Heart left ventricle (tissue), 16 donors: ENCODE measurements around the gene GALNT5. TPM values are rescaled to one million over a fixed set of nuclear protein-coding genes. Genes with fewer than 3 reads are reported as not detected.

Experiments
- ATAC-seq, 4 donors: fragments of 200-7000 bp; cut with Tn5 transposase; one replicate each; pipeline ENCODE4 v1.9.1; 2020 to 2022; ENCODE audit warnings: moderate library complexity in 4 of 4, mild to moderate bottlenecking in 3 of 4, moderate number of reproducible peaks in 1 of 4
- DNase-seq, 5 donors: peaks; one replicate each; pipeline ENCODE4 v3.0.0-alpha.2; 2020
- H3K27ac ChIP-seq, 12 donors: fragments of 200-600 bp; sonication (generic) in 4 of 12; one replicate each; pipeline versions ENCODE4 v1.5.0 to v1.8.0; 2016 to 2022; ENCODE audit warnings: mild to moderate bottlenecking in 2 of 12
- H3K27me3 ChIP-seq, 9 donors: fragments of 200-600 bp; sonication (generic) in 2 of 9; one replicate each; pipeline versions ENCODE4 v1.5.1 to v1.8.0; 2016 to 2022; ENCODE audit warnings: mild to moderate bottlenecking in 3 of 9
- H3K36me3 ChIP-seq, 9 donors: fragments of 200-600 bp; sonication (generic) in 2 of 9; one replicate each; pipeline versions ENCODE4 v1.5.0 to v1.8.0; 2018 to 2022; ENCODE audit warnings: mild to moderate bottlenecking in 2 of 9
- H3K4me1 ChIP-seq, 12 donors: fragments of 200-600 bp; sonication (generic) in 4 of 12; one replicate each; pipeline versions ENCODE4 v1.5.0 to v1.8.0; 2016 to 2022; ENCODE audit warnings: mild to moderate bottlenecking in 3 of 12
- H3K4me3 ChIP-seq, 12 donors: fragments of 200-600 bp; sonication (generic) in 4 of 12; one replicate each; pipeline versions ENCODE4 v1.5.0 to v1.8.0; 2017 to 2022; ENCODE audit warnings: mild to moderate bottlenecking in 9 of 12, moderate library complexity in 4 of 12
- H3K9me3 ChIP-seq, 12 donors: fragments of 200-600 bp; sonication (generic) in 4 of 12; one replicate each; pipeline versions ENCODE4 v1.5.0 to v1.8.0; 2016 to 2022; ENCODE audit warnings: mild to moderate bottlenecking in 1 of 12
- CTCF ChIP-seq, 12 donors: fragments of 200-600 bp; sonication (generic) in 4 of 12; IDR thresholded peaks; one replicate each; pipeline versions ENCODE4 v1.5.0 to v1.8.0; 2018 to 2022; ENCODE audit warnings: antibody characterized with exemption in 12 of 12, mild to moderate bottlenecking in 5 of 12
- POLR2A ChIP-seq, 2 donors: fragments of 450-650 bp; IDR thresholded peaks; one replicate each; pipeline ENCODE4 v1.6.1; 2017; ENCODE audit warnings: antibody characterized with exemption in 2 of 2, mild to moderate bottlenecking in 2 of 2, moderate library complexity in 2 of 2
- WGBS, 4 donors: extraction: QIAGEN DNeasy Blood & Tissue Kit in 2 of 4; methylation state at CpG; one replicate each; pipeline versions ENCODE4 v1.1.5 to v1.1.7; 2013 to 2018; 5-methylcytosine and 5-hydroxymethylcytosine counted together
- intact Hi-C, 10 donors: fragments of 100-400 bp; cut with DNase I; formaldehyde crosslinking; loops; one replicate each; pipeline versions ENCODE4 v1.11.1 to v1.14.2; 2022
- polyA plus RNA-seq, 2 donors: library from polyadenylated mRNA; stranded (reverse); fragments of 200-250 nt; gene quantifications; one replicate each; pipeline ENCODE4 v1.2.3, GENCODE V29; 2013
- total RNA-seq, 9 donors: library from RNA; depleted of rRNA in 2 of 9; stranded (reverse); fragments of >200 nt in 2 of 9; fragmentation: NEBNext Ultra II Directional in 3 of 9; extraction: Animal tissue kit (Norgen Biotek cat#: 25700) in 3 of 9; gene quantifications; one replicate each; pipeline versions ENCODE4 v1.1.0 to v1.2.4, GENCODE V29; 2016 to 2023
- donor health status: ischemic (EF 13 %, LVEDD 7.1; RV severe dilation, severe dysfunction).
- donor health status: healthy with polysubstance abuse.
- donor health status: DM: no; HTN: yes; CAD: no.
- donor health status: DM: no; HTN: no; CAD: no.
- donor health status: ischemic (EF 25% LVEDD 6.9; RV normal size, moderate dysfunction).
- donor health status: ischemic (EF 25% LVEDD 5.7; RV mildly dilated, moderate dysfunction).
- donor health status: healthy.
- donor health status: DM: yes; HTN: yes; CAD: no.
- donor health status: ischemic (EF 35%, LVEDD 5.7; RV mildly dilated, moderate dysfunction).
- donor health status: nonischemic (EF 11% LVEDD 7.7; RV severe dilation, severe dysfunction).
- donor health status: DM: yes; HTN: yes; CAD: no.
- donor health status: PGD.
- donor health status: ischemic (EF 29% LVEDD 5.4; RV normal size, mild dysfunction).
- donor health status: nonischemic (EF 23%, LVEDD 6.1; RV moderate dilation, normal function).

GALNT5 gene
- total and polyA plus RNA-seq, 11 donors, result 0.04 to 1.0 (median 0.16) TPM; not detected in 1

DNA sequence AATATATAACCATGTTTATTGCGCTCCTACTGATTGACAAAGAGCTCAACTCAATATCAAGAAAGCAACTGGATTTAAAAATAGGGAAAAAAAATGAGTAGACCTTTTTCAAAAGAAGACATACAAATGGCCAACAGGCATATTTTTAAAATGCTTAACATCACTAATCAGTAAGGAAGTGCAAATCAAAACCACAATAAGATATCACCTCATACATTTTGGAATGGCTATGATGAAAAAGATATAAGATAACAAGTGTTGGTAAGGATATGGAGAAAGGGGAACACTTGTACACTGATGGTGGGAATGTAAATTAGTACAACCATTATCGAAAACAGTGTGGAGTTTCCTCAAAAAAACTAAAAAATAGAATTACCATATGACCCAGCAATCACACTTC is 5.6 kb upstream of the GALNT5 start:
- Histone ChIP-seq H3K36me3 (no peaks in the 10 kb centered on the region), H3K4me1 (no peaks in the 10 kb centered on the region), H3K27ac (no peak overlapping the region), H3K9me3 (no peaks in the 10 kb centered on the region), H3K27me3 (no peaks in the 10 kb centered on the region), H3K4me3 (no peak overlapping the region)
- intact Hi-C loops, result no loop called here
- DNase-seq (no peak), ATAC-seq (no peak)
- no peak for TF ChIP-seq POLR2A (IDR thresholded peaks at IDR 0.05)
- no peak for TF ChIP-seq CTCF (IDR thresholded peaks at IDR 0.05)
- WGBS, 4 donors, result 83 to 91% (median 88%) methylated on average over 2 of the region's 2 CpGs

- Histone ChIP-seq H3K27ac (no peak overlapping the region), H3K36me3 (no peaks in the 10 kb centered on the region), H3K9me3 (no peaks in the 10 kb centered on the region), H3K27me3 (no peaks in the 10 kb centered on the region), H3K4me3 (no peak overlapping the region), H3K4me1 (peaks cover 0 to 5% (median 3%) of the 10 kb centered on the region in 12 donors)
- intact Hi-C loops, result no loop called here
- TF ChIP-seq CTCF (IDR thresholded peaks at IDR 0.05), result no peak
- no peak for TF ChIP-seq POLR2A (IDR thresholded peaks at IDR 0.05)
- 79 to 87% (median 85%) methylated on average over 4 of the region's 4 CpGs for WGBS, 4 donors
- DNase-seq, result no peak
- ATAC-seq, result no peak
Observed at GRCh38 chr2:157252529-157252928, 5.0 kb upstream of the GALNT5 start.

DNA sequence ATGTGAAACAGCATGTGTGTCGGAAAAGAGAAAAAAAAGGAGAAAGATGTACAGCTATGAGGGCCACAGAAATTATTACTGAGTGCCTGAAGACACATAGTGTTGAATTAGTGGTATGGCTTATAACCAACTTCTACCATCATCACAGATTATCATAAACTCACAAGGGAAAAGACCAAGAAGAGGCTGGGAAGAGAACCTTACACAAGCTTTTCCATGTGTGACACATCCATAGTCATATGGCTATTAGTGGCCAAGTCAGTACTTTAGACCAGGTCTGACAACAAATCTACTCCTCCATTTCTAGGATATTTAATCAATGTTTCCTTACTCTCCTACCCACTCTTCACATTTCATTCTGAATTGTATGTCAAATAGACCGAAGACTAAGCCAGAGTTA is 3.5 kb upstream of the GALNT5 start:
- WGBS, 4 donors, result 87 to 93% (median 90%) methylated on average over 2 of the region's 2 CpGs
- Histone ChIP-seq H3K27ac (no peak overlapping the region), H3K27me3 (no peaks in the 10 kb centered on the region), H3K4me1 (peaks cover 0 to 11% (median 3%) of the 10 kb centered on the region in 12 donors), H3K9me3 (no peaks in the 10 kb centered on the region), H3K4me3 (no peak overlapping the region), H3K36me3 (no peaks in the 10 kb centered on the region)
- DNase-seq (no peak), ATAC-seq (no peak)
- TF ChIP-seq POLR2A (IDR thresholded peaks at IDR 0.05), result no peak
- TF ChIP-seq CTCF (IDR thresholded peaks at IDR 0.05), result no peak
- intact Hi-C loops, result no loop called here

DNA sequence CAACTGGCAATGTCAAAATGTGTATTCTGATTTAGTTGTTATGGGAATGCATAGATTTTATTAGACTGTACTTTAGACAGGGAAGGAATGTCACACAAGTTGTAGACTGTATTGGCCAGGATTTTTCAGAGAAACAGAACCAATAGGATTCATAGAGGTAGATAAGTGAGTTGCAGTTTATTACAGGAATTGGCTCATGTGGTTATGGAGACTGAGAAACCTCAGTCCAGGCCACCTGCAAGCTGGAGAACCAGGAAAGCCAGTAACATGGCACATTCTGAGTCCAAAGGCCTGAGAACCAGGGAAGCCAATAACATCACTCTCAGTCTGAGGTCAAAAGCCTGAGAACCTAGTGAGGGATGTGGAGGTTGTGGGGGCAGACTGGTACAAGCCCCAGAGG is 1.8 kb upstream of the GALNT5 start:
- H3K27me3 ChIP-seq, result no peaks in the 10 kb centered on the region
- ATAC-seq (no peak), DNase-seq (no peak)
- H3K9me3 ChIP-seq, result no peaks in the 10 kb centered on the region
- H3K27ac ChIP-seq, result no peak overlapping the region
- peaks cover 0 to 15% (median 3%) of the 10 kb centered on the region in 12 donors for H3K4me1 ChIP-seq
- intact Hi-C loops, result no loop called here
- H3K36me3 ChIP-seq, result no peaks in the 10 kb centered on the region
- no peak for TF ChIP-seq CTCF (IDR thresholded peaks at IDR 0.05)
- no peak for TF ChIP-seq POLR2A (IDR thresholded peaks at IDR 0.05)
- no peak overlapping the region for H3K4me3 ChIP-seq
